Measurements from ENCODE around the gene MYLK4.

MYLK4 gene

GRCh38 chr6:2708456-2708855, 42.3 kb downstream of the MYLK4 start:
- DNase-seq (ENCODE audit: low read depth in 1 of 2, low spot score in 1 of 2): no peak

GRCh38 chr6:2706558-2706957, 44.2 kb downstream of the MYLK4 start:
- DNase-seq (ENCODE audit: low read depth in 1 of 2, low spot score in 1 of 2): no peak

- no peak for DNase-seq (ENCODE audit: low read depth in 1 of 2, low spot score in 1 of 2)
These were observed 45.5 kb downstream of the MYLK4 start for GRCh38 chr6:2705256-2705655.

GRCh38 chr6:2697291-2697690, 53.4 kb downstream of the MYLK4 start:
- no peak for DNase-seq (ENCODE audit: low read depth in 1 of 2, low spot score in 1 of 2)

GRCh38 chr6:2695454-2696095, 55.1 kb downstream of the MYLK4 start:
- DNase-seq (ENCODE audit: low read depth in 1 of 2, low spot score in 1 of 2): no peak

DNA sequence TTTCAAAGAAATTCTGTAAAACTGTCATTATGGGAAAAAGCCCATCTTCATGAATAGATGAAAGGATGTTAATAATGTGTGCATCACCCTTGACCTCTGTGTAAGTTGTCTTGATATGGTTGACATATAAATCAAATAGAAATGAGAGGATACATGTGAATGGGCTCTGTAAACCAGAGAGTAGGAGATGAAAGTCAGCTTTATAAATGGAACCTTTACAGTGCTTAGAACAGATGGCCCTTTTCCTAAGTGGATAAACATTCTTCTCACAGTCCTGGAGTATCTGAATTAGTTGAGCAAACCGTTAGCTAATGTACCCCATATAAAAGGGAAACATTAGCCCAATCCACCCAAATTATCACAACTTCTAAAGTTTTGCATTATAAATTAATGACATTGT, 57.5 kb downstream of the MYLK4 start:
- DNase-seq (ENCODE audit: low read depth in 1 of 2, low spot score in 1 of 2): no peak

DNA sequence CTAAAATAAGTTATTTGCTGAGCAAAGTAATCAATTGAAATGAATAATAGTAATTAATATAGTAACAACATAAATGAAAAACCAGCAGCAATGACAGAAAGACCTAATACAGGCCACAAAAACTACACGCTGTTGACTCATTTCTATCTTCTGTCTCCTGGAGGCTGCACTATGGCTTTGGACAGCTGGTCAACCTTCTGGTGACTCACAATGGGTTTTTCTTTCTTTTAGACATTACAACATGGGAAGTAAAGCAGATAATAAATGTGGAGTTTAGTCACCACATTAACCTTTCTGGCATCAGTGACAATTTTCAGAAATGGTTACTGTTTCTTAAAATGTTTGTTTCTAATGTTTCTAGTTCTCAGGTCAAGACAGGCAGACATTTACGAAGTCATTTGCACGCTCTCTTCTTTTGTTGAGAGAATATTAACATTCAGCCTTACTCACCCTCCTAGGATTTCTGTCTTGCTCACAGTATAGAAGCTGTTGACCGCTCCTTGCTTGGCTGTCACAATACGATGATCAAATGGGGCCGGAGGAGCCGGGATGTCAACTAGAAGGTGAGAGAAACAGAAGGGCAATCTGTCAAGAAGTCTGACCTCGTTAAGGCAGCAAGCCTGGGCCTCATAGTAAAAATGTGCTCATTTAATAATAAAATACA, 62.2 kb downstream of the MYLK4 start:
- DNase-seq (ENCODE audit: low read depth in 1 of 2, low spot score in 1 of 2): no peak

DNA sequence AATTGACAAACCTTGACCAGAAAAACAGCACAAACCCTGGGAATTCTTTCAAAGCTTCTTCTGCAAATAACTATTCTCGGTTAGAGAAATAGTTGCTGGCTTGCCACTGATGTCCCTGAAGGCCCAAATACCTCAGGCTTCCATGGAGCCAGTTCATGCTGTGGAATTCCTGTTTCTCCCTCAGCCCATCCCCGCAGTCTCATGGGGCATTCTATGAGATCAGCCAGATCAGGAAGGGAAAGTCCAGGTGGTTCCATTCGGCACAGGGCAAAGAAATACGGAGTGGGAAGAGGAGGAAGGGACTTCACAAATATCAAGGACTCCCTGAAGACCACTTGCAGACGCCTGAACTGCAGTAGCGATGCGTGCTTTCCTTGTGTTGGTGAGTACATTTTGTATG, 63.3 kb downstream of the MYLK4 start:
- DNase-seq (ENCODE audit: low read depth in 1 of 2, low spot score in 1 of 2): no peak

DNA sequence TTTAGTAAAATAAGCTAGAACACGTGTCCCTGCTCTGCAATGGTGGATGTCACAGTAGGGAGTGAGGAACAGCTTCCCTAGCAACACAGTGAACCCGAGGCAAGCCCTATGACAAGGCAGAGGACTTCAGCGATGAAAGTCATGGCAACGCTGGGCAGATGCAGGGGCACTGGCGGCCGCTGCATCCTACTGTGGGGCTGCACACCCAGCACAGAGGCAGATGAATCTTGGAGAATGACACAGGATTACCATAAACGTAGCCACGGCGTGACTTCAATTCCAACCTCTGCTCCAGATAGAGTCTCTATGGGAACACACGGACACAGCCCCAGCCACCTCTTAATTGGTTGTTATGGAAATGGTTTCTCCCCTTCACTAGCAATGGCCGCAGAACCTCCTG, 64.2 kb downstream of the MYLK4 start:
- no peak for DNase-seq (ENCODE audit: low read depth in 1 of 2, low spot score in 1 of 2)

DNA sequence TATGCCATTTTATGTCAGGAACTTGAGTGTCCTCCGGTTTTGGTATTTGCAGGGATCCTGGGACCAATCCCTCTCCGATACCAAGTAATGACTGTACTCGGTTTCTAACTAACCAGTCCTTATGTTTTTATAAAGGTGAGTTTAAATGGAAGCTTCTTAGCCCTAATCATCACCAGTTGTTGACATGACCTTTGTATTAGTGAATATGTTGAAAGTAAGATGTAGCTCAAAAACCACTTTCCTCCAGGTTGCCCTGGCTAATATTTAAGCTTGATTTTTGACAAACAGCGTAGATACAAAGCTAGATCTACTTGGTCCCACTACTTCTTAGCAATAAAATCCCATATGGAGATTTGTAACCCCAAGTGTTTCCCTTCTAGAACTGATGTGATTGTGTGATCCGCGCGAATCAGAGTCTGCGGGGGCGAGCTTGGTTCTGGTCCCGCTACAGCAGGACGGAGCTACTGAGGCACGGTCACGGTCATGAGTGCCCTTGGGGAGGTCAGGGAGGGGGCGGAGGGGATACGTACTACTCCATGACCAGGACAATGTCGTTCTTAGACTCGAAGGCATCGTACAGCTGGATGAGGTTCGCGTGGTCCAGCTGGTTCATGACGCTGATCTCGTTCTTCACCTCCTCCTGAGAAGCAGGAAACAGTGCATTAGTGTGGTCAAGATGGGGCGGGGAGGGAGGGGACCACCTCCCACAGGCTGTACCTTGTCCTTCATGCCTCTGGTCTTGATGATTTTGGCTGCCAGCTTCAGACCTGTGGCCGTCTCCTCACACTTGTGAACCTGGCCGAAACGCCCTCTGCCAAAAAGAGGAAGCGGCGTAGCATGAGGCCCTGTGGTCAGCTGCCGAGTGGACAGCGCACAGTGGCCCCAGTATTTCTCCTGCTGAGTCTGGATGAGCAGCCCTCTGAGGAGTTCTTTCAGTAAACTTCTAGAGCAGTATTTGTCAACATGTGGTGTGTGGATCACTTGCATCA, 65.7 kb downstream of the MYLK4 start:
- no peak for DNase-seq (ENCODE audit: low read depth in 1 of 2, low spot score in 1 of 2)

- no peak for DNase-seq (ENCODE audit: low read depth in 1 of 2, low spot score in 1 of 2)
These were observed 66.5 kb downstream of the MYLK4 start for GRCh38 chr6:2684103-2684749.

- no peak for DNase-seq (ENCODE audit: low read depth in 1 of 2, low spot score in 1 of 2)
These were observed 70.3 kb downstream of the MYLK4 start for GRCh38 chr6:2680264-2680922.

GRCh38 chr6:2677080-2677593, 73.6 kb downstream of the MYLK4 start:
- DNase-seq (ENCODE audit: low read depth in 1 of 2, low spot score in 1 of 2): no peak

DNA sequence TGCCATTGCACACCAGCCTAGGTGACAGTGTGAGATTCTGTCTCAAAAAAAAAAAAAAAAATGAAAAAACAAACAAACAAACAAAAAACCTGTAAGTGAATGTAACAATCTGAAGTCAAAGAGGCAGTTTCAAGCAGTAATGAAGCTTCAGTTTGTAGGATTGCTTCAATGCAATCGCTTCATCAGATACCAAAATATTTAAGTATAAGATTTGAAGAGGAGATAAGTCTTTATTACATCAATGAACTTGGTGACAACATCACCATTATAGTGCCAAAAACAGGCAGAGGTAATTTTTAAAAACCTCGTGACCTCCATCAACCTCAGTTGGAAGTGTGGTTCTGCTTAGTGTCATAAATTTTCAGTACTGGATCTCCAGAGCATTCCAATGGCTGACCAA, 74.7 kb downstream of the MYLK4 start:
- DNase-seq (ENCODE audit: low read depth in 1 of 2, low spot score in 1 of 2): no peak

GRCh38 chr6:2674857-2675256, 75.9 kb downstream of the MYLK4 start:
- DNase-seq (ENCODE audit: low read depth in 1 of 2, low spot score in 1 of 2): no peak

DNA sequence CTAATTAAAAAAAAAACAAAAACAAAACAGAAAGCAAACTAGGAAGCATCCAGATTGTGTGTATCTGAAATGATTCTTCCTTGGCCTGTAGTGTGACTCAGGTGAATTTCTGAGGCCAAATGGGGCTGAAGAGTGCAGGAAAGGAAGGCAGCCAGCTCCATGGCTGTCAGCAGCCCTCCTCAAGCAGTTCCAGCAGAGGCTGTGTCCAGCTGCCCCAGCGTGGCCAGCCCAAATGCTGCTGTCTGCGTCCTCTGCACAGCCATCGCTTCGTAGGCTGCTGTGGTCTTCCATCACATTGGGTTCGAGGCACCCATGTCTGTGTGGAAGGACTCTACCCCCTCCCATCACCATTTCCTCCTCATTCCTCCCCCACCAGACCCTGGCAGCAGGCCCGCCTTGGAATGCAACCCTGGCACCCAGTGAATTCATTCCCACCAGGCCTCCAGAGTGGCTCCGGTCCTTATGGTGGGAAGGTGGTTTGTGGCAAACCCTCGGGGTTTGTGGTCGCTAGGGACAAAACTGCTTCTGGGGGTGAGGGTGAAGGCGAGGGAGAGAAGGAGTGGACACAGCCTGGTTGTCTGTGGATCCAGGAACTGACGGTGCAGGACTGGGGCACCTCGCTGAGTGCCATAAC, 81.5 kb downstream of the MYLK4 start:
- DNase-seq (ENCODE audit: low read depth in 1 of 2, low spot score in 1 of 2): no peak

GRCh38 chr6:2667617-2668016, 83.1 kb downstream of the MYLK4 start:
- DNase-seq (ENCODE audit: low read depth in 1 of 2, low spot score in 1 of 2): no peak

GRCh38 chr6:2666906-2667575, 83.7 kb downstream of the MYLK4 start:
- DNase-seq (ENCODE audit: low read depth in 1 of 2, low spot score in 1 of 2): no peak

DNA sequence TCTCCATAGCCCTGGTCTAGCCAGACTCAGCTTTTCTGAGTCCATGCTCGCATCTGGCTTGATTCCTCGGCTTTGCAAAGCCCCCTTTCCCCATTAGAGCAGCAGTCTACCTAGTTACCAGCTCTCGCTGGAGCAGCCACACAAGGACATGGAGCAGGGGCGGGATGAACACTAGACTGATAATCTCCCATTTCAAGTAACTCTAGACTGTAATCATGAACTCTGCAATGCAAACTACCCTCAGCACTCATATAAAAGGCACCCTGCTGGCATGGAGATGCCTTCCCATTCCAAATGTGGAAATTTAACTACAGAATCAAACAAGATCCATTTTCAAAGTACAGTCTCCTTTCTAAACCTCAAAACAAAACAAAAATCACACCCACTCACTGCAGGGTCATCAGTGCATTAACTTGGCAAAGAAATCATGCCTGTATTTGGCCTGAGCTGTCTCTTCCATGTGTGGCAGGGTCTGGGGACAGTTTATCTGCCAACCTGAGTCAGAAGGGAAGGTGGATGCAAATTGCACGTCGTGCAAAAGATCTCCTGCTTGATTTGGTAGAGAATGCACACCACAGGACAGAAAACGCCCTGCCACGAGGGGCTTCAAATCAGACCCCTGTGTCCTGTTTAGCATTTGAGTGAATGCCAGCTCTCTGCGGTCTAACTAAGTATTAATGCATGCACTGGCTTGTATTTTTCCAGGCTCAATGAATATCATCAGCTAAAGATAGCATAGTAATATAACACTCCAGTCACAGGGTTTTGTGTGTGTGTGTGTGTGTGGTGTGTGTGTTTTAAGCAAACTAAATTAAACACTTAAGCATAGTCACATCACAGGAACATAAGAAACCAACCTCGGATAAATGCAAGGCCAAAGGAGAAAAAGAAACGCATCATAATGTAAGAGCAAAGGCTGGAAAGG, 85.3 kb downstream of the MYLK4 start:
- no peak for DNase-seq (ENCODE audit: low read depth in 1 of 2, low spot score in 1 of 2)

Measured in activated CD4-positive, alpha-beta T cell treated with anti-CD3 and anti-CD28 coated beads, Interleukin-2, amount 50 U/mL, for 24 hours (primary cell).